Neuronal stem cell (in vitro differentiated cells): ENCODE measurements around the gene CHCHD3.

ENCODE experiments used
- DNase-seq: peaks from one replicate; pipeline ENCODE4 v3.0.0-alpha.2; 2013; ENCODE audit warnings: low spot score
- H2AFZ ChIP-seq: one replicate; pipeline ENCODE4 v1.6.1; 2013; ENCODE audit warnings: mild to moderate bottlenecking, low read length, inconsistent platforms
- H2AK5ac ChIP-seq: 2 replicates; pipeline ENCODE4 v1.6.1; 2013; ENCODE audit warnings: low read depth, mild to moderate bottlenecking, inconsistent platforms, low read length, moderate library complexity, mixed read lengths
- H2BK120ac ChIP-seq: 2 replicates; pipeline ENCODE4 v1.6.1; 2013; ENCODE audit warnings: low read depth, mild to moderate bottlenecking, inconsistent platforms, low read length, moderate library complexity, mixed read lengths
- H2BK12ac ChIP-seq: one replicate; pipeline ENCODE4 v1.6.1; 2013; ENCODE audit warnings: low read length, inconsistent platforms
- H2BK15ac ChIP-seq: 2 replicates; pipeline ENCODE4 v1.6.1; 2013; ENCODE audit warnings: mild to moderate bottlenecking, low read length, inconsistent platforms, mixed read lengths
- H2BK5ac ChIP-seq: one replicate; pipeline ENCODE4 v1.6.1; 2013; ENCODE audit warnings: inconsistent platforms, mild to moderate bottlenecking, low read length, moderate library complexity
- H3K14ac ChIP-seq: one replicate; pipeline ENCODE4 v1.6.1; 2013; ENCODE audit warnings: low read length, inconsistent platforms
- H3K18ac ChIP-seq: 2 replicates; pipeline ENCODE4 v1.6.1; 2013; ENCODE audit warnings: low read length, inconsistent platforms
- H3K23ac ChIP-seq: 2 replicates; pipeline ENCODE4 v1.6.1; 2013; ENCODE audit warnings: low read depth, mild to moderate bottlenecking, mixed read lengths, low read length, inconsistent platforms; ENCODE audit not compliant: poor library complexity
- H3K27ac ChIP-seq: replicated peaks from 3 replicates; pipeline ENCODE4 v1.5.1; 2013; ENCODE audit warnings: low read length, inconsistent platforms
- H3K27me3 ChIP-seq, 3 experiments: 2 replicates each; pipeline ENCODE4 v1.6.1; 2013; ENCODE audit warnings: low read length in 3 of 3, mild to moderate bottlenecking in 2 of 3, inconsistent platforms in 1 of 3, low read depth in 1 of 3, mixed read lengths in 1 of 3, moderate library complexity in 1 of 3; ENCODE audit not compliant: control insufficient read depth in 3 of 3, insufficient read depth in 3 of 3
- H3K36me3 ChIP-seq, 2 donors: replicated peaks in 1 of 2; 2 replicates each; pipeline ENCODE4 v1.6.1; 2013; ENCODE audit warnings: low read length in 2 of 2; ENCODE audit not compliant: control insufficient read depth in 2 of 2, insufficient read depth in 2 of 2
- H3K4ac ChIP-seq: 2 replicates; pipeline ENCODE4 v1.6.1; 2013; ENCODE audit warnings: inconsistent platforms, mild to moderate bottlenecking, low read length, moderate library complexity
- H3K4me1 ChIP-seq, 2 donors: 1 replicate in 1 of 2; 2 replicates in 1 of 2; pipeline ENCODE4 v1.6.1; 2013; ENCODE audit warnings: low read length in 2 of 2, low read depth in 1 of 2; ENCODE audit not compliant: control insufficient read depth in 2 of 2, insufficient read depth in 1 of 2
- H3K4me2 ChIP-seq: one replicate; pipeline ENCODE4 v1.6.1; 2013; ENCODE audit warnings: mild to moderate bottlenecking, low read length, inconsistent platforms; ENCODE audit not compliant: insufficient read depth, poor library complexity, severe bottlenecking
- H3K4me3 ChIP-seq, 2 donors: 2 replicates each; pipeline ENCODE4 v1.5.1; 2013; ENCODE audit warnings: low read length in 2 of 2, mild to moderate bottlenecking in 2 of 2, inconsistent platforms in 1 of 2, moderate library complexity in 1 of 2
- H3K79me1 ChIP-seq: one replicate; pipeline ENCODE4 v1.6.1; 2013; ENCODE audit warnings: low read depth, mild to moderate bottlenecking, inconsistent platforms, low read length, moderate library complexity
- H3K9ac ChIP-seq: one replicate; pipeline ENCODE4 v1.6.1; 2013; ENCODE audit warnings: mild to moderate bottlenecking, low read depth, low read length, inconsistent platforms; ENCODE audit not compliant: poor library complexity
- H3K9me3 ChIP-seq, 2 donors: replicated peaks in 1 of 2; 2 replicates each; pipeline versions ENCODE3 to v1.6.1; 2013; ENCODE audit warnings: low read length in 2 of 2, mild to moderate bottlenecking in 2 of 2, inconsistent platforms in 1 of 2, low read depth in 1 of 2, mixed read lengths in 1 of 2, moderate library complexity in 1 of 2; ENCODE audit not compliant: control insufficient read depth in 2 of 2, insufficient read depth in 1 of 2
- H4K8ac ChIP-seq: one replicate; pipeline ENCODE4 v1.6.1; 2013; ENCODE audit warnings: low read depth, mild to moderate bottlenecking, inconsistent platforms, low read length, moderate library complexity
- H4K91ac ChIP-seq: one replicate; pipeline ENCODE4 v1.6.1; 2013; ENCODE audit warnings: low read length, low read depth, mild to moderate bottlenecking, inconsistent platforms; ENCODE audit not compliant: poor library complexity
- WGBS, 2 donors: extraction: QIAGEN DNeasy Blood & Tissue Kit; methylation state at CpG; one replicate each; pipeline ENCODE4 v1.1.7; 2013; ENCODE audit warnings: missing lambda C conversion rate in 2 of 2, mixed read lengths in 1 of 2; ENCODE audit not compliant: insufficient read length in 2 of 2, insufficient replicate concordance in 1 of 2; ENCODE audit errors: extremely low coverage in 2 of 2; 5-methylcytosine and 5-hydroxymethylcytosine counted together

Gene CHCHD3

GRCh38 chr7:132935608-132936007 lies 146.3 kb downstream of the CHCHD3 start:
- Histone ChIP-seq H4K91ac (no peak overlapping the region), H3K9me3 (peaks cover 3 to 7% of the 10 kb centered on the region in 2 donors), H2BK15ac (no peak overlapping the region), H2BK120ac (no peak overlapping the region), H3K27ac (no peak overlapping the region), H3K4me3 (no peak overlapping the region), H3K4me2 (no peak overlapping the region), H3K14ac (no peak overlapping the region), H3K4ac (no peak overlapping the region), H2AK5ac (no peak overlapping the region), H3K4me1 (peaks cover 11 to 18% of the 10 kb centered on the region in 2 donors), H3K23ac (no peak overlapping the region), H3K36me3 (no peaks in the 10 kb centered on the region), H2BK12ac (no peak overlapping the region), H2BK5ac (no peak overlapping the region), H3K27me3 (no peaks in the 10 kb centered on the region), H2AFZ (no peak overlapping the region), H3K18ac (no peak overlapping the region), H3K79me1 (peaks cover 3% of the 10 kb centered on the region), H3K9ac (no peak overlapping the region), H4K8ac (no peak overlapping the region)
- no CpG with 5 or more reads among the region's 1 CpG for WGBS, 2 donors
- no peak for DNase-seq

- no peak overlapping the region for H2BK12ac ChIP-seq
- H3K4me3 ChIP-seq: no peak overlapping the region
- no peak overlapping the region for H4K91ac ChIP-seq
- no peak overlapping the region for H2BK120ac ChIP-seq
- peaks cover 11 to 18% of the 10 kb centered on the region in 2 donors for H3K4me1 ChIP-seq
- no peak overlapping the region for H3K18ac ChIP-seq
- no CpG with 5 or more reads among the region's 2 CpGs for WGBS, 2 donors
- peaks cover 3% of the 10 kb centered on the region for H3K79me1 ChIP-seq
- peaks cover 3 to 7% of the 10 kb centered on the region in 2 donors for H3K9me3 ChIP-seq
- H3K23ac ChIP-seq: no peak overlapping the region
- no peak overlapping the region for H2BK15ac ChIP-seq
- no peak overlapping the region for H3K14ac ChIP-seq
- no peak overlapping the region for H4K8ac ChIP-seq
- H3K36me3 ChIP-seq: no peaks in the 10 kb centered on the region
- no peak overlapping the region for H3K9ac ChIP-seq
- DNase-seq: no peak
- no peak overlapping the region for H3K4me2 ChIP-seq
- H2AFZ ChIP-seq: no peak overlapping the region
- H3K27ac ChIP-seq: no peak overlapping the region
- H3K4ac ChIP-seq: no peak overlapping the region
- no peaks in the 10 kb centered on the region for H3K27me3 ChIP-seq
- H2BK5ac ChIP-seq: no peak overlapping the region
- H2AK5ac ChIP-seq: no peak overlapping the region
These were observed 147.9 kb downstream of the CHCHD3 start for GRCh38 chr7:132934017-132934416.

GRCh38 chr7:132933072-132933458 lies 148.8 kb downstream of the CHCHD3 start:
- Histone ChIP-seq H3K18ac (no peak overlapping the region), H3K79me1 (peaks cover 3% of the 10 kb centered on the region), H3K4ac (no peak overlapping the region), H2BK5ac (no peak overlapping the region), H2AFZ (no peak overlapping the region), H2BK12ac (no peak overlapping the region), H3K36me3 (no peaks in the 10 kb centered on the region), H3K4me1 (peaks cover 11 to 18% of the 10 kb centered on the region in 2 donors), H3K27ac (peak overlapping the region; percentile 66), H3K14ac (no peak overlapping the region), H3K9ac (no peak overlapping the region), H4K8ac (no peak overlapping the region), H2BK15ac (no peak overlapping the region), H2BK120ac (no peak overlapping the region), H3K23ac (no peak overlapping the region), H3K27me3 (no peaks in the 10 kb centered on the region), H2AK5ac (no peak overlapping the region), H3K4me2 (no peak overlapping the region), H4K91ac (no peak overlapping the region), H3K4me3 (no peak overlapping the region), H3K9me3 (peaks cover 3 to 7% of the 10 kb centered on the region in 2 donors)
- DNase-seq: no peak
- WGBS, 2 donors: no CpG with 5 or more reads among the region's 4 CpGs

GRCh38 chr7:132932296-132933071 lies 149.4 kb downstream of the CHCHD3 start:
- Histone ChIP-seq H3K27me3 (no peaks in the 10 kb centered on the region), H2BK120ac (no peak overlapping the region), H3K79me1 (peaks cover 3% of the 10 kb centered on the region), H3K4me3 (no peak overlapping the region), H3K4me2 (no peak overlapping the region), H3K9ac (no peak overlapping the region), H3K9me3 (peaks cover 3 to 7% of the 10 kb centered on the region in 2 donors), H3K18ac (no peak overlapping the region), H2BK12ac (no peak overlapping the region), H3K27ac (peak overlapping the region; percentile 66), H3K23ac (no peak overlapping the region), H2AFZ (no peak overlapping the region), H3K4me1 (peaks cover 11 to 18% of the 10 kb centered on the region in 2 donors), H4K8ac (no peak overlapping the region), H4K91ac (no peak overlapping the region), H3K14ac (no peak overlapping the region), H3K36me3 (no peaks in the 10 kb centered on the region), H3K4ac (no peak overlapping the region), H2AK5ac (no peak overlapping the region), H2BK5ac (no peak overlapping the region), H2BK15ac (no peak overlapping the region)
- WGBS, 2 donors: no CpG with 5 or more reads among the region's 7 CpGs
- peak; percentile 60 for DNase-seq
